Skin epidermis (tissue), 12 donors: ENCODE results near the gene NOL4L.
A peak's percentile ranks its signal among the peaks of the same experiment; 100 is the strongest.

Source experiments
- H3K27ac ChIP-seq, 21 experiments: fragments of 200-600 bp; sonication (generic) in 11 of 21; one replicate each; pipeline ENCODE4 v1.5.0; 2020; ENCODE audit warnings: mild to moderate bottlenecking in 3 of 21, inconsistent platforms in 2 of 21, moderate library complexity in 2 of 21
- H3K4me3 ChIP-seq, 7 experiments: fragments of 200-600 bp; sonication (generic) in 2 of 7; one replicate each; pipeline ENCODE4 v1.5.0; 2020; ENCODE audit warnings: inconsistent platforms in 2 of 7, mild to moderate bottlenecking in 2 of 7, moderate library complexity in 1 of 7

NOL4L gene, protein sequence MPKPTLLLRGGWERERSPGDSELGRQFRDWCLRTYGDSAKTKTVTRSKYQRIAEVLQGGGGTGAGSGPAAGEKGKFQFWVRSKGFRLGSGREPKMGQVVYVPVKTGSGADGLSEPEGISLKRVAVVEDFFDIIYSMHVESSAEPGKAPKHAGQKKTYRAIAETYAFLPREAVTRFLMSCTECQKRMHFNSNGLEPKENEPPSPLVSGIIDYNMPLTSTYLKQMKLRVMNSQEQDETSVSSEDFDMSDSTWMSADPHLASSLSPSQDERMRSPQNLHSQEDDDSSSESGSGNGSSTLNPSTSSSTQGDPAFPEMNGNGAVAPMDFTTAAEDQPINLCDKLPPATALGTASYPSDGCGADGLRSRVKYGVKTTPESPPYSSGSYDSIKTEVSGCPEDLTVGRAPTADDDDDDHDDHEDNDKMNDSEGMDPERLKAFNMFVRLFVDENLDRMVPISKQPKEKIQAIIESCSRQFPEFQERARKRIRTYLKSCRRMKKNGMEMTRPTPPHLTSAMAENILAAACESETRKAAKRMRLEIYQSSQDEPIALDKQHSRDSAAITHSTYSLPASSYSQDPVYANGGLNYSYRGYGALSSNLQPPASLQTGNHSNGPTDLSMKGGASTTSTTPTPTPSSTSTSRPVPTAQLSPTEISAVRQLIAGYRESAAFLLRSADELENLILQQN

GRCh38 chr20:32585011-32585585 lies at the start of gene NOL4L:
Gene NOL4L (minus strand): TSS chr20:32585333. CDS start chr20:32584890, 443 bp downstream.
- peak within 1 kb of the TSS in 18 of 21 experiments; percentile 4 to 83 (median 58) for H3K27ac ChIP-seq

GRCh38 chr20:32634041-32634805 lies 49.1 kb upstream of the NOL4L start:
- Histone ChIP-seq H3K4me3 (no peak overlapping the region), H3K27ac (no peak overlapping the region)

More at GRCh38 chr20:32585011-32585585, at the start of gene NOL4L:
- H3K4me3 ChIP-seq = peak within 1 kb of the TSS; percentile 31 to 64 (median 60)

- H3K4me3 ChIP-seq = no peak overlapping the region
- H3K27ac ChIP-seq = no peak overlapping the region
Measured at GRCh38 chr20:32632461-32633354, 47.6 kb upstream of the NOL4L start.

- Histone ChIP-seq H3K27ac (no peak overlapping the region), H3K4me3 (no peak overlapping the region)
Measured at GRCh38 chr20:32631933-32632460, 46.9 kb upstream of the NOL4L start.

DNA sequence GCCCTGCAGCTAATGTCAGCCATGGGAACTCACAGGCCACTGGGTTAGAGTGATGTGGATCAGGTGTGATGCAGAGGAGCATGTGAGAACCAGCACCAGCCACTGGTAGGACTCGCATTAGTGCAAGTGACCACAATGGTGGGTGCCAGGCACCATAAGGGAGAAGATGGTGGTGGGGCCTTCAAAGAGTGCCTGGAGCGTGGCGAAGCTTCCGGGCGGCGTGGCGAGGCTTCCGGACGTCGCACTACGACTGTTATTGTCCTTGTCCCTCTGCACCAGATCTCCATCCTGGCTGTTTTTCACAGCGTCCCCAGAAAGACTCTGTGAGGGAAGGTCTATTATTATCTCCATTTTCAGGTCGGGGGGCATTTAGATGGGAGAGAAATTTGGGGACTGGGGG lies 44.7 kb upstream of the NOL4L start:
- Histone ChIP-seq H3K27ac (no peak overlapping the region), H3K4me3 (no peak overlapping the region)

DNA sequence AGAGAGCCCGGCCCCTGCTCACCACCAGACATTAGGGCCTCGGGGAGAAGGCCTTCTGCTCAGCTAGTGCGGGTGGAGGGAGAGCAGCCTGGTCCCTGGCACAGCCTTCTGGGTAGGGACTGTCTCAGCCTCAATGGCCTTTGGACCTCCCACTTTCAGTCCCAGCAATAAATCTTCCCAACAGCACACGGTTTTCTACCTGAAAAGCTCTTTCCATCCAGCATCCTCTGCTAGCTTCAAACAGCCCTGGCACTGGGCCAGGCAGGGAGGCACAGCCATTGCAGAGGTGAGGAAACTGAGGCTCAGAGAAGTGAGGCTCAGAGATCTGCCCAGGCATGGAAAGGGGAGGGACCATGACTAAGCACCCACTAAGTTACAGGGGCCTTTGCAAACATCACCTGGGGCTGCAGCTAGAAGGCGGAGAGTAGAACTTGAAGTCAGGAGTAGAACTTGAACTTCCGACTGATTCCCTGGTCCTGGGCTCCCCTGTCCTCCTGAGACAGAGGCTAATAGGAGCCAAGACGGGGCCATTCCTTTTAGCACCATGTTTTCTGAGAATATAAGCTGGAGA lies 43.9 kb upstream of the NOL4L start:
- Histone ChIP-seq H3K27ac (no peak overlapping the region), H3K4me3 (no peak overlapping the region)

- Histone ChIP-seq H3K4me3 (no peak overlapping the region), H3K27ac (no peak overlapping the region)
Measured at GRCh38 chr20:32626859-32627636, 41.9 kb upstream of the NOL4L start.

DNA sequence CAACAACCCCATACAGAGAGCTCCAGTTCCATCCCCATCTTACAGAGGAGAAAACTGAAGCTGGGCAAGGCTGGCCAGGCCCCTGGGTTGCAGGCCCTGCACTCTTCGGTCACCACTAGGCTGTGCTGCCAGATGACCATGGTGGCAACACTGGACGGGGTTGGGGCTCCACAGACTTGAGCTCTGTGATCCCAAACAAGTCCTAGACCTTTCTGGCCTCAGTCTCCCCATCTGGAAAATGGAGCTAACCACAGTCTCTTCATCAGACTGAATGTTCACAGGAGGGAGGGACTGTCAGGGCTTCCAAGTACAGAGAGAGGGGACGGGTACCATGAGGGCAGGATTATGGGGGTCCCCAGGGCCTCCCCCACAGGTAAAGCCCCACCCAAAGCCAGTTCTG lies 41.3 kb upstream of the NOL4L start:
- H3K4me3 ChIP-seq = no peak overlapping the region
- H3K27ac ChIP-seq = no peak overlapping the region

GRCh38 chr20:32625996-32626395 lies 40.9 kb upstream of the NOL4L start:
- no peak overlapping the region for H3K27ac ChIP-seq
- H3K4me3 ChIP-seq = no peak overlapping the region

GRCh38 chr20:32624687-32625345 lies 39.7 kb upstream of the NOL4L start:
- no peak overlapping the region for H3K4me3 ChIP-seq
- no peak overlapping the region for H3K27ac ChIP-seq

DNA sequence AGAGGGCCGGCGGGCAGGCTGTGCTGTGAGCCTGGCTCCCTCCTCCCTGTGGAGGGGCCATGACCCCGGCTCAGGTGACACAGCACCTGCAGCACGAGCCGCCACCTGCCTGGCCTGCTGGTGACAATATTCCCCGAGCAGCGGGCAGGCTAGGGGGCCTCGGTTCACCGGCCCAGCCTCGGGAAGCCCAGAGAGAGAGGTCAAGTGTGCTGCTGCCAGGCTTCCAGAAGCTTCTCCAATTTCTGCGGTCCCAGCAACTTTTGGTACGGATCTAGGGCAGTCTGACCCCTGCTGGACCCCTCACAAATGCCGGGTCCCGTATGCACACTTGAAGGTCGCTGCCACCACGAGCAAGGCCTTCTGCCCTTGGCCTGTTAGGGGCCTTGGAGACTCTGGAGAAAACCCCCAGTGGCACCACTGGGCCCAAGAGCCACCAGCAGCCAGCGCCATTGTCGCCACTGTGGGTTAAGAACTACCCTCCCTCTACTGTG lies 38.6 kb upstream of the NOL4L start:
- Histone ChIP-seq H3K27ac (no peak overlapping the region), H3K4me3 (no peak overlapping the region)

DNA sequence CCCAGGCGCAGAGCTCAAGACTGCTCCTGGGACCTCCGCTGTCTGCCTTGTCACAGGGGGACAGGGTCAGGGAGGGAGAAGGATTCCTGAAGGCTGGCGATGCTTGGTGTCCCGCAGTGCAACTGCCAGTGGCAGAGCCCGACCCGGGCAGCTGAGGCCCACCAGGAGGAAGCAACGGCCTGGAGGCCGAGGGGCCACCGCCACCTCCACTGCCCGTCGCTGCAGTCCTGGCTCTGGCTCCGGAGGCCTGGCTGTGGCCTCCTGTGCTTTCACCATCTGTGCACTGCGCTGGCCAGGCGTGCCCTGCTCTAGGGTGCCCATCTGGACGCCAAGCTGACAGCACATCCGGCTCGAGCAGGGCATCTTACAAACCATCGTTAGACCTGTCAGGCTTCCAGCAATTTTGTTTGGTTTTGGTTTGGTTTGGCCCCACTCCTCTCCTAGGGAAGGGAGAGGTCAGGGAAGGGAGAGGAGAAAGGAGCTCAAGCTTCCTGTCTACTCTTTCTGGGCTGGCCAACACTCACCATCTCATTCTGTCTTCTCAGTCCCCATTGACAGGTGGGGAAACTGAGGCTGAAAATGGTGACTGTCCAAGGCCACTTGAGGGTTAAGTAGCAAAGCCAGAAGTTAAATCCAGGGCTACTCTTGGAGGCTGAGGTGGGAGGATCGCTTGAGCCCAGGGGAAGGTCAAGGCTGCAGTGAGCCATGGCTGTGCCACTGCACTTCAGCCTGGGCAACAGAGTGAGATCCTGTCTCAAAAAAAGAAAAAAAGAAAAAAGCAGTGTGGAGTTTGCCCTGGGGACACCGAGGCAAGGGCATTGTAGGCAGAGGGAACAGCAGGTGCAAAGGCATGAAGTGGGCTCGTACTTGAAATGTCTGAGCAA lies 37.7 kb upstream of the NOL4L start:
- no peak overlapping the region for H3K4me3 ChIP-seq
- no peak overlapping the region for H3K27ac ChIP-seq

DNA sequence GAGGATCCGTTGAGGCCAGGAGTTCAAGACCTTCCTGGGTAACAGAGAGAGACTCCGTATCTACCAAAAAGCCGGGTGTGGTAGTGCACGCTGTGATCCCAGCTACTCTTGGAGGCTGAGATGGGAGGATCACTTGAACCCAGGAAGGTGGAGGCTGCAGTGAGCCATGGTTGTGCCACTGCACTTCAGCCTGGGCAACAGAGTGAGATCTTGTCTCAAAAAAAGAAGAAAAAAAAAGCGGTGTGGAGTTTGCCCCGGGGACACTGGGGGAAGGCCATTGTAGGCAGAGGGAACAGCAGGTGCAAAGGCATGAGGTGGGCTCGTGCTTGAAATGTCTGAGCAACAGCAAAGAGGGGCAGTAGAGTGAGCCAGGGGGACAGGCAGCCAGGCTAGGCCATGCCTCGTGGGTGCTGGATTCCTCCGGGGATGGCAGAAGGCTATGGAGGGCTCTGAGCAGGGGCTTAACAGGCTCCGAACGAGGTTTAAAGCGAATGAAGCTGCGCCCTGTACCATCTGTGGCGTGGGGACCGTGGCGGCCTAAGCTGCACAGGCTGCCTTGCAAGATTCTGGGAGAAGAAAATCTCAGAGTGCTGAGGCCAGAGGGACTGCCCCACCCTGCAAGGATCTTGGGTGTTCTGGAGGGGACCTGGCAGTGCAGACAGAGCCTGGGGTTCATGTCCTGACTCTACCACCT lies 36.9 kb upstream of the NOL4L start:
- no peak overlapping the region for H3K27ac ChIP-seq
- H3K4me3 ChIP-seq = no peak overlapping the region

GRCh38 chr20:32621071-32621890 lies 36.1 kb upstream of the NOL4L start:
- Histone ChIP-seq H3K4me3 (no peak overlapping the region), H3K27ac (no peak overlapping the region)

DNA sequence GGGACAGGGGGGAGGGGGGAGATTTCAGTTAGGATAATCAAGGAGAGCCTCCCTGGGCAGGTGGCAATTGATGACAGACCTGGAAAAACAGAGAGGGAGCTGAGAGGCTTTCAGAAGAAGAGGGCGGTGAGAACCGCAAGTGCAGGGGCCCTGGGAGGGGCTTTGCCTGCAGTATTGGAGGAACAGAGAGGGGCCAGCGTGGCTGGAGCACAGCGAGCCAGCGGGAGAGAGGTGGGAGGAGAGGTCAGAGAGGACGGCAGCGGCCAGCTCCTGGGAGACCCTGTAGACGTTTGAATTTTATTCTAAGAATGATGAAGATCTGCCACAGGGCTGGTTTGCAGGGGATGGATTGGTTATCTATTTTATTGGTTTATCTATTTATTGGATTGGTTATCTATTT lies 34.5 kb upstream of the NOL4L start:
- Histone ChIP-seq H3K27ac (no peak overlapping the region), H3K4me3 (no peak overlapping the region)
